Activated CD8-positive, alpha-beta memory T cell treated with anti-CD3 and anti-CD28 coated beads, Interleukin-2, amount 10 ng/mL, durations not matched to agents 7 days and 5 days (primary cell): ENCODE data around the gene SERPINB7. TPM values are rescaled to one million over a fixed set of nuclear protein-coding genes. Genes with fewer than 3 reads are reported as not detected.

Experiments
- ATAC-seq: fragments of 150-1000 bp; cut with Tn5 transposase; one replicate; pipeline ENCODE4 v1.10.0; 2021; ENCODE audit warnings: moderate library complexity
- CTCF ChIA-PET: fragments of 350-600 bp; sonication (Branson Sonifier 250); formaldehyde crosslinking; loops from one replicate; lab custom pipeline; 2021; ENCODE audit warnings: antibody characterized with exemption; lab: Charles Lee
- DNase-seq: peaks from one replicate; pipeline ENCODE4 v3.0.0-alpha.2; 2020
- H3K27ac Mint-ChIP-seq: one replicate; pipeline ENCODE4 v1.8.0; 2021; ENCODE audit warnings: mild to moderate bottlenecking, mixed read lengths
- H3K27me3 Mint-ChIP-seq: one replicate; pipeline ENCODE4 v1.8.0; 2021; ENCODE audit warnings: mixed read lengths
- H3K36me3 Mint-ChIP-seq: one replicate; pipeline ENCODE4 v1.8.0; 2021; ENCODE audit warnings: mild to moderate bottlenecking, mixed read lengths
- H3K4me1 Mint-ChIP-seq: one replicate; pipeline ENCODE4 v1.8.0; 2021; ENCODE audit warnings: mixed read lengths
- H3K4me3 Mint-ChIP-seq: one replicate; pipeline ENCODE4 v1.8.0; 2021; ENCODE audit warnings: mild to moderate bottlenecking, moderate library complexity, mixed read lengths
- H3K9me3 Mint-ChIP-seq: one replicate; pipeline ENCODE4 v1.8.0; 2022; ENCODE audit warnings: low read depth, mixed read lengths
- total RNA-seq, 2 experiments: library from RNA; stranded (reverse); gene quantifications; one replicate each; pipeline ENCODE4 v1.2.3, GENCODE V29; 2021

The SERPINB7 gene
- total RNA-seq, 2 experiments from 2014 or later = not detected

- no peaks in the 10 kb centered on the region for H3K9me3 Mint-ChIP-seq
- ATAC-seq = no peak
- CTCF ChIA-PET = no interaction called here
These were observed 32.9 kb downstream of the SERPINB7 start for GRCh38 chr18:63808125-63808524.

GRCh38 chr18:63817441-63818051, 42.3 kb downstream of the SERPINB7 start:
- H3K4me3 Mint-ChIP-seq = no peak overlapping the region
- H3K9me3 Mint-ChIP-seq = no peaks in the 10 kb centered on the region
- DNase-seq (no peak), ATAC-seq (no peak)
- CTCF ChIA-PET = no interaction called here
- no peaks in the 10 kb centered on the region for H3K36me3 Mint-ChIP-seq
- H3K4me1 Mint-ChIP-seq = peaks cover 4% of the 10 kb centered on the region
- peaks cover 18% of the 10 kb centered on the region for H3K27me3 Mint-ChIP-seq
- H3K27ac Mint-ChIP-seq = no peak overlapping the region

More at GRCh38 chr18:63808125-63808524, 32.9 kb downstream of the SERPINB7 start:
- Mint-ChIP-seq H3K27ac (no peak overlapping the region), H3K4me1 (no peaks in the 10 kb centered on the region), H3K4me3 (no peak overlapping the region), H3K27me3 (peaks cover 12% of the 10 kb centered on the region), H3K36me3 (no peaks in the 10 kb centered on the region)
- no peak for DNase-seq

GRCh38 chr18:63818212-63818611, 43.0 kb downstream of the SERPINB7 start:
- Mint-ChIP-seq H3K9me3 (no peaks in the 10 kb centered on the region), H3K4me1 (peaks cover 4% of the 10 kb centered on the region), H3K27me3 (peaks cover 16% of the 10 kb centered on the region), H3K27ac (no peak overlapping the region), H3K36me3 (no peaks in the 10 kb centered on the region), H3K4me3 (no peak overlapping the region)
- DNase-seq (no peak), ATAC-seq (no peak)
- CTCF ChIA-PET = interaction anchor here (0.6 kb wide), 1 partner anchor 900 kb away, joined by 3 read pairs; no protein-coding TSS in a partner anchor

- ATAC-seq (no peak), DNase-seq (no peak)
- CTCF ChIA-PET = no interaction called here
- Mint-ChIP-seq H3K9me3 (no peaks in the 10 kb centered on the region), H3K4me1 (peaks cover 3% of the 10 kb centered on the region), H3K36me3 (no peaks in the 10 kb centered on the region), H3K27me3 (peaks cover 13% of the 10 kb centered on the region), H3K4me3 (no peak overlapping the region), H3K27ac (no peak overlapping the region)
These were observed 44.6 kb downstream of the SERPINB7 start for GRCh38 chr18:63819786-63820185.

GRCh38 chr18:63820694-63821093, 45.5 kb downstream of the SERPINB7 start:
- H3K27ac Mint-ChIP-seq = no peak overlapping the region
- CTCF ChIA-PET = no interaction called here
- DNase-seq = no peak
- no peaks in the 10 kb centered on the region for H3K4me1 Mint-ChIP-seq
- H3K9me3 Mint-ChIP-seq = no peaks in the 10 kb centered on the region
- no peak for ATAC-seq
- H3K27me3 Mint-ChIP-seq = peaks cover 16% of the 10 kb centered on the region
- no peak overlapping the region for H3K4me3 Mint-ChIP-seq
- H3K36me3 Mint-ChIP-seq = no peaks in the 10 kb centered on the region

GRCh38 chr18:63823516-63824219, 48.5 kb downstream of the SERPINB7 start:
- peak; percentile 43 for DNase-seq
- CTCF ChIA-PET = interaction anchor here (0.9 to 2.4 kb wide), 3 partner anchors 21 to 113 kb away, joined by 3 to 11 read pairs (median 3); no protein-coding TSS in a partner anchor

GRCh38 chr18:63824220-63824525, 49.0 kb downstream of the SERPINB7 start:
- H3K27ac Mint-ChIP-seq = no peak overlapping the region
- H3K4me3 Mint-ChIP-seq = no peak overlapping the region
- CTCF ChIA-PET = interaction anchor here (0.9 to 2.4 kb wide), 3 partner anchors 21 to 112 kb away, joined by 3 to 11 read pairs (median 3); no protein-coding TSS in a partner anchor
- no peak for ATAC-seq
- H3K27me3 Mint-ChIP-seq = peaks cover 30% of the 10 kb centered on the region
- no peaks in the 10 kb centered on the region for H3K9me3 Mint-ChIP-seq
- H3K4me1 Mint-ChIP-seq = no peaks in the 10 kb centered on the region
- H3K36me3 Mint-ChIP-seq = no peaks in the 10 kb centered on the region
- DNase-seq = no peak

More at GRCh38 chr18:63823516-63824219, 48.5 kb downstream of the SERPINB7 start:
- no peak overlapping the region for H3K27ac Mint-ChIP-seq
- H3K36me3 Mint-ChIP-seq = no peaks in the 10 kb centered on the region
- H3K4me3 Mint-ChIP-seq = no peak overlapping the region
- no peaks in the 10 kb centered on the region for H3K9me3 Mint-ChIP-seq
- no peaks in the 10 kb centered on the region for H3K4me1 Mint-ChIP-seq
- peaks cover 30% of the 10 kb centered on the region for H3K27me3 Mint-ChIP-seq
- ATAC-seq = no peak

- H3K4me3 Mint-ChIP-seq = no peak overlapping the region
- ATAC-seq (no peak), DNase-seq (no peak)
- H3K27me3 Mint-ChIP-seq = peaks cover 48% of the 10 kb centered on the region
- no peaks in the 10 kb centered on the region for H3K36me3 Mint-ChIP-seq
- H3K4me1 Mint-ChIP-seq = peaks cover 13% of the 10 kb centered on the region
- CTCF ChIA-PET = no interaction called here
- H3K27ac Mint-ChIP-seq = no peak overlapping the region
- no peaks in the 10 kb centered on the region for H3K9me3 Mint-ChIP-seq
These were observed 52.9 kb downstream of the SERPINB7 start for GRCh38 chr18:63828120-63828519.

GRCh38 chr18:63828656-63829055, 53.4 kb downstream of the SERPINB7 start:
- Mint-ChIP-seq H3K27ac (no peak overlapping the region), H3K36me3 (no peaks in the 10 kb centered on the region), H3K9me3 (no peaks in the 10 kb centered on the region), H3K27me3 (peaks cover 49% of the 10 kb centered on the region), H3K4me3 (no peak overlapping the region), H3K4me1 (peaks cover 13% of the 10 kb centered on the region)
- CTCF ChIA-PET = no interaction called here
- DNase-seq = no peak
- ATAC-seq = no peak

GRCh38 chr18:63829886-63830285, 54.7 kb downstream of the SERPINB7 start:
- no peak for DNase-seq
- H3K9me3 Mint-ChIP-seq = no peaks in the 10 kb centered on the region
- H3K36me3 Mint-ChIP-seq = no peaks in the 10 kb centered on the region
- H3K27ac Mint-ChIP-seq = no peak overlapping the region
- no peak overlapping the region for H3K4me3 Mint-ChIP-seq
- peaks cover 13% of the 10 kb centered on the region for H3K4me1 Mint-ChIP-seq
- H3K27me3 Mint-ChIP-seq = peaks cover 54% of the 10 kb centered on the region
- CTCF ChIA-PET = no interaction called here
- ATAC-seq = no peak

- ATAC-seq (peak; percentile 47), DNase-seq (peak; percentile 41)
- peaks cover 13% of the 10 kb centered on the region for H3K4me1 Mint-ChIP-seq
- H3K9me3 Mint-ChIP-seq = no peaks in the 10 kb centered on the region
- H3K36me3 Mint-ChIP-seq = no peaks in the 10 kb centered on the region
- CTCF ChIA-PET = interaction anchor here (1.0 kb wide), 1 partner anchor 105 kb away, joined by 3 read pairs; no protein-coding TSS in a partner anchor
- no peak overlapping the region for H3K4me3 Mint-ChIP-seq
- H3K27ac Mint-ChIP-seq = no peak overlapping the region
- H3K27me3 Mint-ChIP-seq = peaks cover 53% of the 10 kb centered on the region
These were observed 56.0 kb downstream of the SERPINB7 start for GRCh38 chr18:63831080-63831788.

GRCh38 chr18:63832470-63832869, 57.3 kb downstream of the SERPINB7 start:
- Mint-ChIP-seq H3K27me3 (peaks cover 53% of the 10 kb centered on the region), H3K27ac (no peak overlapping the region), H3K36me3 (no peaks in the 10 kb centered on the region), H3K4me1 (peaks cover 13% of the 10 kb centered on the region), H3K4me3 (no peak overlapping the region), H3K9me3 (no peaks in the 10 kb centered on the region)
- DNase-seq (no peak), ATAC-seq (no peak)
- CTCF ChIA-PET = no interaction called here

GRCh38 chr18:63834471-63835113, 59.4 kb downstream of the SERPINB7 start:
- no peaks in the 10 kb centered on the region for H3K9me3 Mint-ChIP-seq
- CTCF ChIA-PET = no interaction called here
- peaks cover 13% of the 10 kb centered on the region for H3K4me1 Mint-ChIP-seq
- no peak overlapping the region for H3K27ac Mint-ChIP-seq
- DNase-seq = no peak
- peaks cover 50% of the 10 kb centered on the region for H3K27me3 Mint-ChIP-seq
- H3K4me3 Mint-ChIP-seq = no peak overlapping the region
- ATAC-seq = no peak
- H3K36me3 Mint-ChIP-seq = no peaks in the 10 kb centered on the region
